ENCODE data around the gene VLDLR. TPM values are rescaled to one million over a fixed set of nuclear protein-coding genes. Genes with fewer than 3 reads are reported as not detected.

Gene VLDLR
- total RNA-seq = 19.8 and 22.0 TPM in 2 replicates

GRCh38 chr9:2621722-2622460, at the start of gene VLDLR:
TSS of gene VLDLR (plus strand) at chr9:2621787. CDS start at chr9:2622190, 403 bp downstream.

Other genes starting within 250 kb of the VLDLR start
- gene KCNV2, start 95.7 kb downstream of the VLDLR start, total RNA-seq = not detected in 2 replicates
- gene PUM3, start 222.3 kb downstream of the VLDLR start, total RNA-seq = 31.3 and 47.0 TPM in 2 replicates

Data from smooth muscle cell of trachea (primary cell).